Sigmoid colon (tissue), 7 donors: ENCODE measurements around the gene HHAT. TPM values are rescaled to one million over a fixed set of nuclear protein-coding genes. Genes with fewer than 3 reads are reported as not detected.

Experiments used
- DNase-seq: peaks from one replicate; pipeline ENCODE4 v3.0.0-alpha.2; 2019
- H3K27ac ChIP-seq, 4 donors: fragments of 200-600 bp; sonication (generic); one replicate each; pipeline ENCODE4 v1.5.1; 2016 to 2019; ENCODE audit warnings: mild to moderate bottlenecking in 1 of 4
- H3K27me3 ChIP-seq, 3 donors: fragments of 200-600 bp; sonication (generic); one replicate each; pipeline ENCODE4 v1.5.1; 2019; ENCODE audit warnings: mild to moderate bottlenecking in 1 of 3
- H3K36me3 ChIP-seq, 4 donors: fragments of 200-600 bp; sonication (generic); one replicate each; pipeline ENCODE4 v1.5.1; 2016 to 2019
- H3K4me1 ChIP-seq, 4 donors: fragments of 200-600 bp; sonication (generic); one replicate each; pipeline ENCODE4 v1.5.1; 2017 to 2019
- H3K4me3 ChIP-seq, 4 donors: fragments of 200-600 bp; sonication (generic); one replicate each; pipeline ENCODE4 v1.5.1; 2017 to 2019; ENCODE audit warnings: mild to moderate bottlenecking in 2 of 4, moderate library complexity in 1 of 4
- H3K9me3 ChIP-seq, 4 donors: fragments of 200-600 bp in 3 of 4; sonication (generic) in 3 of 4; one replicate each; pipeline versions ENCODE4 v1.5.1 to v1.6.1; 2013 to 2019
- CTCF ChIP-seq, 4 experiments: fragments of 450-650 bp in 3 of 4; fragments of 200-600 bp in 1 of 4; IDR thresholded peaks; one replicate each; pipeline ENCODE4 v1.5.1; 2016 to 2019; ENCODE audit warnings: antibody characterized with exemption in 4 of 4, mild to moderate bottlenecking in 3 of 4, moderate library complexity in 2 of 4
- EP300 ChIP-seq, 4 donors: sonication (generic); formaldehyde crosslinking; IDR thresholded peaks; one replicate each; pipeline ENCODE4 v1.6.1; 2017; ENCODE audit warnings: antibody characterized with exemption in 4 of 4
- POLR2A ChIP-seq, 2 donors: fragments of 450-650 bp; IDR thresholded peaks; one replicate each; pipeline ENCODE4 v1.6.1; 2016; ENCODE audit warnings: antibody characterized with exemption in 2 of 2, mild to moderate bottlenecking in 2 of 2, moderate library complexity in 2 of 2
- POLR2AphosphoS5 ChIP-seq, 4 donors: sonication (generic); formaldehyde crosslinking; IDR thresholded peaks; one replicate each; pipeline ENCODE4 v1.6.1; 2017; ENCODE audit warnings: antibody characterized with exemption in 4 of 4
- WGBS, 2 donors: extraction: QIAGEN DNeasy Blood & Tissue Kit; methylation state at CpG; one replicate each; pipeline ENCODE4 v1.1.7; 2013; 5-methylcytosine and 5-hydroxymethylcytosine counted together
- intact Hi-C: fragments of 100-400 bp; cut with DNase I; formaldehyde crosslinking; loops from one replicate; pipeline ENCODE4 v1.15.1; 2023
- polyA plus RNA-seq, 3 donors: library from polyadenylated mRNA; stranded (reverse); fragments of 200-250 nt; gene quantifications; one replicate each; pipeline ENCODE4 v1.2.3, GENCODE V29; 2013
- total RNA-seq, 4 donors: library from RNA; depleted of rRNA; stranded (reverse); fragments of >200 nt; gene quantifications; one replicate each; pipeline ENCODE4 v1.1.0, GENCODE V29; 2016
- donor health status: healthy with polysubstance abuse.
- donor health status: Bipolar disorder and iron deficiency.
- donor health status: healthy.

The HHAT gene
- total and polyA plus RNA-seq, 7 donors, result 0.46 to 6.4 (median 2.1) TPM

- TF ChIP-seq POLR2AphosphoS5 (IDR thresholded peaks at IDR 0.05), result no peak
- TF ChIP-seq POLR2A (IDR thresholded peaks at IDR 0.05), result no peak
- TF ChIP-seq CTCF (IDR thresholded peaks at IDR 0.05), result no peak
- no peak for TF ChIP-seq EP300 (IDR thresholded peaks at IDR 0.05)
- intact Hi-C loops, result no loop called here
- DNase-seq, result no peak
- no peaks in the 10 kb centered on the region for H3K36me3 ChIP-seq
- H3K27ac ChIP-seq, result no peak overlapping the region
- H3K4me3 ChIP-seq, result no peak overlapping the region
- H3K9me3 ChIP-seq, result no peaks in the 10 kb centered on the region
- WGBS, 2 donors, result 58 to 77% methylated on average over 9 of the region's 9 CpGs
- H3K27me3 ChIP-seq, result no peaks in the 10 kb centered on the region
- no peaks in the 10 kb centered on the region for H3K4me1 ChIP-seq
Measured at GRCh38 chr1:210446479-210446878, 117.8 kb downstream of the HHAT start.

GRCh38 chr1:210447456-210448057 is 118.9 kb downstream of the HHAT start:
- no peaks in the 10 kb centered on the region for H3K27me3 ChIP-seq
- no peaks in the 10 kb centered on the region for H3K9me3 ChIP-seq
- no peak for TF ChIP-seq POLR2A (IDR thresholded peaks at IDR 0.05)
- no peak for TF ChIP-seq CTCF (IDR thresholded peaks at IDR 0.05)
- no peak for TF ChIP-seq POLR2AphosphoS5 (IDR thresholded peaks at IDR 0.05)
- TF ChIP-seq EP300 (IDR thresholded peaks at IDR 0.05), result no peak
- intact Hi-C loops, result loop anchor here (2.0 kb wide), 1 partner anchor 687 kb away; the partner anchor contains the start of gene KCNH1
- H3K4me1 ChIP-seq, result no peaks in the 10 kb centered on the region
- H3K27ac ChIP-seq, result no peak overlapping the region
- H3K36me3 ChIP-seq, result no peaks in the 10 kb centered on the region
- 87 to 90% methylated on average over 5 of the region's 5 CpGs for WGBS, 2 donors
- no peak overlapping the region for H3K4me3 ChIP-seq
- no peak for DNase-seq

- 56 to 58% methylated on average over 4 of the region's 4 CpGs for WGBS, 2 donors
- no peak for DNase-seq
Measured at GRCh38 chr1:210448297-210448892, 119.7 kb downstream of the HHAT start.

GRCh38 chr1:210455840-210456603 is 127.3 kb downstream of the HHAT start:
- no peak overlapping the region for H3K4me3 ChIP-seq
- H3K27ac ChIP-seq, result no peak overlapping the region
- TF ChIP-seq POLR2A (IDR thresholded peaks at IDR 0.05), result no peak
- no peak for TF ChIP-seq POLR2AphosphoS5 (IDR thresholded peaks at IDR 0.05)
- TF ChIP-seq CTCF (IDR thresholded peaks at IDR 0.05), result no peak
- TF ChIP-seq EP300 (IDR thresholded peaks at IDR 0.05), result no peak
- no peaks in the 10 kb centered on the region for H3K9me3 ChIP-seq
- no peaks in the 10 kb centered on the region for H3K4me1 ChIP-seq
- H3K27me3 ChIP-seq, result no peaks in the 10 kb centered on the region
- no peak for DNase-seq
- H3K36me3 ChIP-seq, result no peaks in the 10 kb centered on the region
- intact Hi-C loops, result no loop called here
- WGBS, 2 donors, result 74 to 75% methylated on average over 8 of the region's 8 CpGs

More at GRCh38 chr1:210448297-210448892, 119.7 kb downstream of the HHAT start:
- Histone ChIP-seq H3K4me3 (no peak overlapping the region), H3K9me3 (no peaks in the 10 kb centered on the region), H3K27me3 (no peaks in the 10 kb centered on the region), H3K27ac (no peak overlapping the region), H3K4me1 (no peaks in the 10 kb centered on the region), H3K36me3 (no peaks in the 10 kb centered on the region)
- TF ChIP-seq POLR2A (IDR thresholded peaks at IDR 0.05) (no peak), CTCF (IDR thresholded peaks at IDR 0.05) (peak; percentile 25 to 63 (median 32))
- intact Hi-C loops, result loop anchor here (2.0 kb wide), 1 partner anchor 686 kb away; the partner anchor contains the start of gene KCNH1
